Measurements from ENCODE around the gene C14orf180.
"Not testable (repeated sequence)": the region's sequence is repeated elsewhere in the genome, so short reads cannot be mapped to it uniquely, and the experiment has no call there.

C14orf180 gene

DNA sequence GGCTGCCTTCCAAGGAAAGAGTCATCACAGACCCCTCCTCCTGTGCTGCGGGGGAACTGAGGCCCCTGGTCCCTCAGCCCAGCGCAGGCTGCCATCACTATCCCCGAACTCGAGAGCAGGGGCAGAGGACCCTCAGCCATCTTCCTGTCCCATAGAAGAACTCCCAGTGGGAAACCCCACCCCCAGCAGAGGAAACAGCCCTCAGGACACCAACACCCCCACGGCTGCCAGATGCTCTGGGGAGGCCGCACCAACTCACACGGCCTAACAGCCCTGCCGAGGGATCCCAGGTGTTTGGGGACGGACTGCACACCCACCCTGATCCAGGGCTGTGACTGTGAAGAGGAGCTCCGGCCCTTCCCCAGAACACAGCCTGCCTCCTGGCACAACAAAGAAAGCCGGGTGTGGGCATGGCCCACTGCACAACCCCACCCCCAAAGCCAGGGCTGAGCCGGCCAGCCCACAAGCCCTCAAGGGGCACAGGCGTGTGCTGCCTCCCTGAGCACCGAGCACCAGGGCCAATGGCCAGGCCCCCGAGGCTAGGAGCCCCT is 16.3 kb upstream of the C14orf180 start:
- DNase-seq, result no peak

- no peak for DNase-seq
These were observed 15.6 kb upstream of the C14orf180 start for GRCh38 chr14:104563742-104564615.

GRCh38 chr14:104564744-104565679 is 14.6 kb upstream of the C14orf180 start:
- DNase-seq, result no peak

- no peak for DNase-seq
These were observed 12.2 kb upstream of the C14orf180 start for GRCh38 chr14:104567141-104567956.

- DNase-seq, result no peak
These were observed 11.7 kb upstream of the C14orf180 start for GRCh38 chr14:104567957-104568225.

GRCh38 chr14:104568620-104569019 is 10.9 kb upstream of the C14orf180 start:
- no peak for DNase-seq

- DNase-seq, result no peak
These were observed 10.1 kb upstream of the C14orf180 start for GRCh38 chr14:104569435-104569834.

DNA sequence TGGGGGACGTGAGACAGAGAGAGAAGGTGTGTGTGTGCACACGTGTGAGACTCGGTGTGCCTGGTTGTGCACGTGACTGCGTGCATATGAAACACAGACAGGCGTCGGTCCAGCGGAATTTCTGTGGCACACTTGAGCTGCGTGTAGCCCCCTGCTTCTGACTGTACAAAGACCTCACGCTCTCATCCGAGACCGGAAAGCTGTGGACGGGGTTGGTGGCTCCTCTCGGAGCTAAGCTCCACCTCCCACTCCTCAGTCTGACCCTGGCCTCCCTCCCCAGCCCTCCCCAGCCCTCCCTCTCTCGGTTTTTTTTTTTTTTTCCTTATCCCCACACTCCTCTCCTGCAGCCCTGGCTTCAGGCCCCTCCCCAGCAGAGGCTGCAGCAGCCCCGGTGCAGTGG is 8.3 kb upstream of the C14orf180 start:
- DNase-seq, result no peak

DNA sequence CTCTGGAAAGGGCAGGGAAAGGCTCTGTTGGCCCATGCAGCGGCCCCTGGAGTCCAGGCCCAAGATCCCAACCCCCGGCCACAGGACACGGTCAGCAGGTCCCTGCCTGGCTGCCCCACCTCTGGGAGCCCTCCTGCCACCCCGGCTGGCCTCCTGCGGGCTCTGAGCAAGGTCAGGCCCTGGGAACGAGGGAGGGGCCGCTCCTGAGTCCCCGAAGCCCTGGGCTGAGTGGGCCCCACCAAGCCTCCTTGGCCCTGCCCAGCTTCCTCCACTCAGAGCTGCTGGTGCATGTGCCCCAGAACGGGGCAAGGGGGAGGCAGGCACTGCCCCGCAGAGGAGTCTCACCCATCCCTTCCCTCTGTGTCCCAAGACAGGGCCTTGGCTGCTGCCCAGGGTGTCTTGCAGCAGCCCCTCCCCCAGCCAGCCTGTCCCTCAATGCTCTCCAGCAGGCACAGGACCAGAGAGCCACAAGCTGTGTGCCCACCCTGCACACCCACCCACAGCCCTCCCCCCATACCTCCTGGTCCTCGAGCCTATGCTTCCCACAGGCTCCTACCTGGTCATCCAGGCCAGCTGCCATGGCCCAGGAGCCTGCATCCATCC is 7.4 kb upstream of the C14orf180 start:
- DNase-seq, result no peak

DNA sequence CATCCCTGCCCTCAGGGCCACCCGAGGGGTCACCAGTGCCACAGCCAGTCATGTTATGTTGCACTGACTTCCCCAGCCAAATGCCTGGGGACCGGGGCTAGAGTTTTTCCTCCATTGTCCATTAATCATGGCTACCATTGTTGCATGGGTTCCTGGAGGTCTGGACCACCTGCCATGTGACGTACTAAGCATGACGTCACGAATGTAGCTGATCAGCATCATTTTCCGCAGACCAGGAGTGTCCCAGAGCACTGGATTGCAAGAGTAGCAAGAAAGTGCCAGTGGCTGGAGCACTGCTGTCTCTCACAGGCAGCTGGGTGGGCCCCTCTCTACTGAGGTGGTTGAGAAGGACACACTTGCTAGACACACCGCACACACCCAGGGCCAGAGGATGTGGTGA is 6.9 kb upstream of the C14orf180 start:
- no peak for DNase-seq

DNA sequence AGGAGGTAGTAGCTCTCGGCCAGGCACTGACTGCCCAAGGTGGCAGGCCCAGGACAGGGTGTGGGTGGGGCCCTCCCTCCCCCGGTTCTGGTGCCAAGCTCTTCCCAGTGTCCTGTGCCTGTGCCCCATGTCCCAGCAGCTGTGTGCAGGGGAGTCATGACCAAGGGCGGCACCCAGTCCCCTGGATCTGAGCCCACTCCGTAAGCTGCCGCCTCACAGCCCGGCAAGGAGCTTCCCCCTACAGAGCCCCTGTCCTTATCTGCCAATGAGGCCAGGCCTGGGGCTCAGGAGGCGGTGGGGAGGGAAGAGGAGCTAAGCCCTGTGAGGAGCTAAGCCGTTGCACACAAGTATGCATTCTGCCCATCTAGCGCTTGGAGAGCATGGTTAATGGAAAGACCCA is 5.6 kb upstream of the C14orf180 start:
- no peak for DNase-seq

- no peak for DNase-seq
These were observed 5.0 kb upstream of the C14orf180 start for GRCh38 chr14:104574536-104574935.

DNA sequence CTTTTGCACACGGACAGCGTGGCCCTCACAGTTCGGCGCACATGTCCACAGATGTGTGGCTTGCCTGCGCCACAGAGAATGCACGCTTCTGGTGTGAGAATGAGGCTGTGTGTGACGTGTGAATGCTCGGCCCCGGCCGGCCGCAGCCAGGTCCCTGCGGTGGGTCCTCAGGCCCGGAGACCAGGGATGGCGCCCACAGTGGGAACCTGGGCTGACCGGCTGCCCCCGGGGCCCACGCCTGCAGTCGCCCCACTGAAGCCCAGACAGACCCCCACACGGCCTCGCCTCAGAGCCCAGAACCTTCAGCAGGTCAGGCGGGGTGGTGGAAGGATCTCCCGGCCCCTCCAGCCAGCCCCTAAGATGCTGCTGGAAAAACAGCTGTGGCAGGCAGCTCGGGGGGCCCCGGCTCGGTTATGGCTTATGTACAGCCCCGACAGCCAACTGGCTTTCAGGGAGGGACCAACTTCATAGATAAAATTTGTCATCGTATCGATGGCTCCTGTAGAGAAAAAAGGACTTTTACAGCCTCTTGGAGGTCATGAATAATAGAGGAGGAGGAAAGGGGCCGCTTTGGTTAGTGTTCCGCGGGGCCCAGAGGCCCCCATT is 4.5 kb upstream of the C14orf180 start:
- no peak for DNase-seq

DNA sequence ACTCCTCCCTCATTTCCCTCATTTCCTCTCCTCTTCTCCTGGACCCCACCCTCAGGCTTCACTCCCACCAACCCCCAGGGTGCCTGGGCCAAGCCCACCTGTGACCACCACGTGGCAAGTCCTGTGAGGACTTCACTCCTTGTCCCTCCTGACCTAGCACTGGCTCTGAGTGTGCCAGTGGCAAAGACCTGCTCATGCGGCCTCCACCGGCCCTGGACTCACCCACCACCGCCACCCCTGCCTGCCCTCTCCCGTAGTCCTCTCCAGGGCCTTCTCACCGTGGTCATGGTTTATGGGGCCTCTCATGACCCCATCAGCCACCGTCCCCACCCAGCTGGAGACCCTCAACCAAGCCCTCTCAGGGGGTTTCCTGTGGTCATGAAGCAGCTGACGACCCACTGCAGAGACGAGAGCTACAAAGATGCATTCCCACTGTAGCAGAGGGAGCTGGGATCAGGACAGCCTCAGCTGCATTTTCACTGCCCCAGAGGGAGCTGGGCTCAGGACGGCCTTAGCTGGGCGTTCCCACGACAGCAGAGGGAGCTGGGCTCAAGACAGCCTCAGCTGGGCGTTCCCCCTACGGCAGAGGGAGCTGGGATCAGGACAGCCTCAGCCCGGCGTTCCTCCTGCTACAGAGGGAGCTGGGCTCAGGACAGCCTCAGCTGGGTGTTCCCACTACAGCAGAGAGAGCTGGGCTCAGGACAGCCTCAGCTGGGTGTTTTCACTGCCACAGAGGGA is 3.2 kb upstream of the C14orf180 start:
- DNase-seq, result no peak

- no peak for DNase-seq
These were observed 2.6 kb upstream of the C14orf180 start for GRCh38 chr14:104576970-104577332.

- DNase-seq, result no peak
These were observed 2.1 kb upstream of the C14orf180 start for GRCh38 chr14:104577426-104577825.

GRCh38 chr14:104577847-104578301 is 1.7 kb upstream of the C14orf180 start:
- no peak for DNase-seq

DNA sequence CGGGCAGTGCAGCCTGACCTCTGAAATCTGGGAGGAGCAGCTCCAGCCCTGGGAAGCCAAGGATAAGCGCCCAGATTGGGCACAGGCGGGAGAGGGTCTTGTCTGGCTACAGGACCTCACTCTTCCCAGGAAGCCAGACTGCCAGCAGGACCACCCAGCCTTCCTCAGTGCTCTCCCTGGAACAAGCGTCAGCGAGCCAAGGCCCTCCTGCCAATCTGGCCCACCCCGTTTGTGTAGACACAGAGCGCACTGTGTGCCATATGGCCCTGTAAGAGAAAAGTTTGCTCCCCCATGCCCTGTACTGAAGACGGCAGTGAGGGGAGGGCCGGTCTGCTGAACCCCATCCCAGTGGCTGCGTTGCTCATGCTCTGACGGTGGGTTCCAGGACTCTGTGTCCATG is 1.2 kb upstream of the C14orf180 start:
- no peak for DNase-seq

GRCh38 chr14:104579939-104580338 is 375 bp downstream of the C14orf180 start:
- DNase-seq, result not testable (repeated sequence)

- no peak for DNase-seq
These were observed 1.4 kb downstream of the C14orf180 start for GRCh38 chr14:104580961-104581360.

DNA sequence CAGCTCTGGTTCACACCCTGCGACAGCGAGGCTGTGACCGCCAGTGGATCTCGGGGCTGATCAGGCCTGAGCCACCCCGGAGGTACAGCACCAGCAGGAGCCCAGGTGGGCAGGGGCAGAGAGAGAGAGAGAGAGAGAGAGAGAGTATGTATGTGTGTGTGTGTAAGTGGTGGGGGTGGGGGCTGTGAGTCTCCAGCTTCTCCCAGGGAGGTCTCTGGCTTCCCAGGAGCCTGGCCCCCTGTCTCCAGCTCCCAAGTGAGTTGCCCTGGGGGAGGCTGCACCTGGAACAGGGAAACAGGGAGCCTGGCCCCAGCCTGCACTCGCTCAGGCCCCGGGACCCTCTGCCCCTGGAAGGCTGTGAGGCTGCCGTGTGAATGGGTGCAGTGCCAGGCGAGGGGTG is 2.0 kb downstream of the C14orf180 start:
- no peak for DNase-seq

Data from SIG-M5 (cell line).